ENCODE data around the gene PLCB2.

- TF ChIP-seq POLR2AphosphoS5 (IDR thresholded peaks at IDR 0.05) (no peak), POLR2A (IDR thresholded peaks at IDR 0.05) (no peak), EP300 (IDR thresholded peaks at IDR 0.05) (no peak)
These were observed 20.9 kb downstream of the PLCB2 start for GRCh38 chr15:40286794-40287193.

All from gastroesophageal sphincter (tissue), 2 donors.